MM.1S (cell line): ENCODE data around the gene ZNF280B.

Experiments
- DNase-seq: peaks from one replicate; pipeline ENCODE4 v3.0.0-alpha.2; 2015
- H2AFZ ChIP-seq: fragments of 300-600 bp; sonication (generic); 2 replicates; pipeline ENCODE4 v1.6.0; 2016; ENCODE audit warnings: antibody characterized with exemption, low read length
- H3F3A ChIP-seq: fragments of 300-600 bp; sonication (generic); 2 replicates; pipeline ENCODE4 v1.6.1; 2016; ENCODE audit warnings: mild to moderate bottlenecking, antibody characterized with exemption, low read length, moderate library complexity, mixed read lengths; ENCODE audit not compliant: insufficient read depth
- H3K27ac ChIP-seq: fragments of 300-600 bp; sonication (generic); 2 replicates; pipeline ENCODE4 v1.5.1; 2016; ENCODE audit warnings: mild to moderate bottlenecking, low read length
- H3K27me3 ChIP-seq: fragments of 300-600 bp; sonication (generic); replicated peaks from 2 replicates; pipeline ENCODE4 v1.6.0; 2016; ENCODE audit warnings: low read length; ENCODE audit not compliant: insufficient read depth
- H3K36me3 ChIP-seq: fragments of 300-600 bp; sonication (generic); replicated peaks from 2 replicates; pipeline ENCODE4 v1.6.1; 2016; ENCODE audit warnings: mild to moderate bottlenecking, low read length, mixed read lengths; ENCODE audit not compliant: insufficient read depth
- H3K4me1 ChIP-seq: fragments of 300-600 bp; sonication (generic); 2 replicates; pipeline ENCODE4 v1.6.1; 2016; ENCODE audit warnings: low read length, mixed read lengths
- H3K4me2 ChIP-seq: fragments of 300-600 bp; sonication (generic); 2 replicates; pipeline ENCODE4 v1.6.0; 2016; ENCODE audit warnings: low read depth, low read length
- H3K4me3 ChIP-seq: fragments of 300-600 bp; sonication (generic); 2 replicates; pipeline ENCODE4 v1.5.1; 2016; ENCODE audit warnings: low read length, mixed read lengths
- H3K79me2 ChIP-seq: fragments of 300-600 bp; sonication (generic); 2 replicates; pipeline ENCODE4 v1.6.1; 2016; ENCODE audit warnings: mixed run types, low read length, mixed read lengths
- H3K9ac ChIP-seq: fragments of 300-600 bp; sonication (generic); 2 replicates; pipeline ENCODE4 v1.6.1; 2016; ENCODE audit warnings: low read length, mixed read lengths
- H3K9me2 ChIP-seq: fragments of 300-600 bp; sonication (generic); replicated peaks from 2 replicates; pipeline ENCODE4 v1.6.1; 2016; ENCODE audit warnings: mild to moderate bottlenecking, low read length, mixed read lengths; ENCODE audit not compliant: insufficient read depth
- H3K9me3 ChIP-seq: fragments of 300-600 bp; sonication (generic); replicated peaks from 2 replicates; pipeline ENCODE4 v1.6.1; 2016; ENCODE audit warnings: mild to moderate bottlenecking, low read length, mixed read lengths; ENCODE audit not compliant: insufficient read depth
- H4K20me1 ChIP-seq: fragments of 300-600 bp; sonication (generic); 2 replicates; pipeline ENCODE4 v1.6.1; 2016; ENCODE audit warnings: mild to moderate bottlenecking, low read length, moderate library complexity, mixed read lengths; ENCODE audit not compliant: insufficient read depth
- CTCF ChIP-seq: fragments of 300-600 bp; sonication (generic); IDR thresholded peaks from 2 replicates; pipeline ENCODE4 v1.5.1; 2016; ENCODE audit warnings: antibody characterized with exemption, low read length, mixed read lengths
- EZH2 ChIP-seq: fragments of 300-600 bp; sonication (generic); optimal IDR thresholded peaks from 2 replicates; pipeline ENCODE3; 2017; ENCODE audit warnings: low read depth, mild to moderate bottlenecking, antibody characterized with exemption, low read length, mixed read lengths
- EZH2phosphoT487 ChIP-seq: fragments of 300-600 bp; sonication (generic); IDR thresholded peaks from 2 replicates; pipeline ENCODE4 v1.6.1; 2018; ENCODE audit warnings: antibody characterized with exemption, low read length

The ZNF280B gene

DNA sequence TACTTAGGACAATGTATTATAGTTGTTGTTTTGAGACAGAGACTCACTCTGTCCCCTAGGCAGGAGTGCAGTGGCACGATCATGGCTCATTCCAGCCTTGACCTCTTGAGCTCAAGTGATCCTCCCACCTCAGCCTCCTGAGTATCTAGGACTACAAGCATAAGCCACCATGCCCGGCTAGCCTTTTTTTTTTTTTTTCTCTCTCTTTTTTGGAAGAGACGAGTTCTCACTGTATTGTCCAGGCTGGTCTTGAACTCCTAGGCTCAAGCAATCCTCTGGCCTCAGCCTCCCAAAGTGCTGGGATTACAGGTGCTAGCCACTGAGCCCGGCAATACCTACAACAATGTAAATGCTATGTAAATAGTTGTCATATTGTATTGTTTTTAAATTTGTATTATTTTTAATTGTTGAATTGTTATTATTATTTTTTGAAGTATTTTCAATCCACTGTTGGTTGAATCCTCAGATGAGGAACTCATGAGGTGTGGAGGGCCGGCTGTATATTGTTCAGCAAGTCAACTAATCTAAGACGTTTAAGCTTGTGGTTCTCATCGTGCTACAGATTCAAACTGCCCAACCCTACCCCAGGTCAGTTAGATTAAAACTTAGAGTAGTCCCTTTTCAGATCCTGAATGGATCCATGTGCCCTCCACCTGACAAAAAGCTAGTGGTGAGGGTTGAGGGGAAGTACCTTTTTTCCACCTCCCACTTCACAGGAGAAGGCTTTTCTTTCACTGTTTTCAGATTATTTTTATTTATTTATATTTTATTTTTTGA, 23.4 kb upstream of the ZNF280B start:
- Histone ChIP-seq H3K79me2 (no peaks in the 10 kb centered on the region), H4K20me1 (no peaks in the 10 kb centered on the region), H2AFZ (no peak overlapping the region), H3K9ac (no peak overlapping the region), H3K9me3 (no peaks in the 10 kb centered on the region), H3K4me3 (no peak overlapping the region), H3K36me3 (no peaks in the 10 kb centered on the region), H3K27ac (no peak overlapping the region), H3K27me3 (no peaks in the 10 kb centered on the region), H3K9me2 (no peaks in the 10 kb centered on the region), H3K4me2 (no peak overlapping the region), H3F3A (no peaks in the 10 kb centered on the region), H3K4me1 (no peaks in the 10 kb centered on the region)
- no peak for DNase-seq
- TF ChIP-seq CTCF (no peak), EZH2phosphoT487 (no peak), EZH2 (no peak)

DNA sequence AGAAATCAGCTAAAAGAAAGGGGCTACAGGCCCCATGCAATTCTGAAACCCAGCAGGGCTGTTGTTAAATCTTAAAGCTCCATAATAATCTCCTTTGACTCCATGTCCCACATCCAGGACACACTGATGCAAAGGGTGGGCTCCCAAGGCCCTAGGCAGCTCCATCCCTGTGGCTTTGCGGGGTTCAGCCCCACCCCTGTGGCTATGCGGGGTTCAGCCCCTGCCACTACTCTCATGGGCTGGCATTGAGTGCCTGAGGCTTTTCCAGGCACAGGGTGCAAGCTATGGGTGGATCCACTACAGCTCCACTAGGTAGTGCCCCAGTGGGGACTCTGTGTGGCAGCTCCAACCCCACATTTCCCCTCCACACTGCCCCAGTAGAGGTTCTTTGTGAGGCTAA, 20.2 kb upstream of the ZNF280B start:
- no peak for DNase-seq
- Histone ChIP-seq H3K79me2 (no peaks in the 10 kb centered on the region), H3K4me1 (no peaks in the 10 kb centered on the region), H2AFZ (no peak overlapping the region), H3K4me2 (no peak overlapping the region), H3K27ac (no peak overlapping the region), H3K27me3 (no peaks in the 10 kb centered on the region), H3K9me3 (no peaks in the 10 kb centered on the region), H3F3A (no peaks in the 10 kb centered on the region), H3K9me2 (no peaks in the 10 kb centered on the region), H4K20me1 (no peaks in the 10 kb centered on the region), H3K9ac (no peak overlapping the region), H3K4me3 (no peak overlapping the region), H3K36me3 (no peaks in the 10 kb centered on the region)
- no peak for TF ChIP-seq CTCF
- TF ChIP-seq EZH2, result no peak
- no peak for TF ChIP-seq EZH2phosphoT487

- Histone ChIP-seq H2AFZ (no peak overlapping the region), H3K9me3 (no peaks in the 10 kb centered on the region), H3K4me3 (no peak overlapping the region), H4K20me1 (no peaks in the 10 kb centered on the region), H3K27ac (no peak overlapping the region), H3K4me1 (no peaks in the 10 kb centered on the region), H3K79me2 (no peaks in the 10 kb centered on the region), H3K36me3 (no peaks in the 10 kb centered on the region), H3F3A (no peaks in the 10 kb centered on the region), H3K27me3 (no peaks in the 10 kb centered on the region), H3K9me2 (no peaks in the 10 kb centered on the region), H3K9ac (no peak overlapping the region), H3K4me2 (no peak overlapping the region)
- no peak for DNase-seq
- TF ChIP-seq EZH2, result no peak
- no peak for TF ChIP-seq CTCF
- TF ChIP-seq EZH2phosphoT487, result no peak
Observed at GRCh38 chr22:22527312-22527711, 18.8 kb upstream of the ZNF280B start.
